Measurements from ENCODE around the gene MAPK7.

DNA sequence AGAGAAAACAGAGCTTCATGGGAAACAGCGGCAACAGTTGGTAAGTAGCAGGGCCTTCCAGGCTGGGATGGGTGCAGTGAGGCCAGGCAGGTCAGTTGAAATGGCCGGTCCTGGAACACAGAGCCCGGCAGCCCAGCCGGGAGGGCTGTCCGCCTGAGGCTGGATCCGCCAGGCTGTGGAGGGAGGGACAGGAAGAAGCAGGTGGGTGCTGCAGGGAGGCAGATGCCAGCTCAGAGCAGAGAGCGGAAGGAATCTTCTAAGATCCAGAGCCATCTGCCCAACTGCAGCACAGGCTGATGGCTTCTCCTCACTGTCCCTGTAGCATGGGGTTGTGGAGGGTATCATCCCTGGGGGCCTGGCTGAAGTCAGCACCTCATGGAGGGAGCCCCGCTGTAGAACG is 33.3 kb downstream of the MAPK7 start:
- TF ChIP-seq TAF1 (IDR thresholded peaks at IDR 0.05; ENCODE audit: low read depth, low read length) (no peak), EZH2 (IDR thresholded peaks at IDR 0.05; ENCODE audit: low read depth, low read length, severe bottlenecking) (no peak), CTCF (IDR thresholded peaks at IDR 0.05; ENCODE audit: control extremely low read depth in 1 of 3, insufficient read depth in 1 of 3, low read depth in 1 of 3, low read length in 3 of 3) (no peak), FOSL1 (IDR thresholded peaks at IDR 0.05; ENCODE audit: insufficient read depth, low read depth, low read length) (no peak), KDM5A (IDR thresholded peaks at IDR 0.05; ENCODE audit: low read length) (no peak)

Data from H1 (cell line).